Renal pelvis (tissue), 4 donors: ENCODE data around the gene PACS2. TPM values are rescaled to one million over a fixed set of nuclear protein-coding genes. Genes with fewer than 3 reads are reported as not detected.
"Not testable (repeated sequence)": the region's sequence is repeated elsewhere in the genome, so short reads cannot be mapped to it uniquely, and the experiment has no call there.

Experiments
- DNase-seq: peaks from one replicate; pipeline ENCODE4 v3.0.0-alpha.2; 2013
- polyA plus RNA-seq, 3 donors: library from polyadenylated mRNA; unstranded; fragments of 120-200 nt; gene quantifications; one replicate each; pipeline ENCODE4 v1.2.1, GENCODE V29; 2013; ENCODE audit not compliant: insufficient read length in 3 of 3

Gene PACS2
- polyA plus RNA-seq, 3 donors: 76.2 to 89.4 (median 84.1) TPM

- no peak for DNase-seq
These were observed 29.4 kb upstream of the PACS2 start for GRCh38 chr14:105285174-105285573.

- no peak for DNase-seq
These were observed 27.8 kb upstream of the PACS2 start for GRCh38 chr14:105286759-105287144.

- no peak for DNase-seq
These were observed 27.1 kb upstream of the PACS2 start for GRCh38 chr14:105287249-105288102.

- not testable (repeated sequence) for DNase-seq
These were observed 25.6 kb upstream of the PACS2 start for GRCh38 chr14:105288936-105289335.

- no peak for DNase-seq
These were observed 23.8 kb upstream of the PACS2 start for GRCh38 chr14:105290621-105291346.

GRCh38 chr14:105292826-105293711 lies 21.5 kb upstream of the PACS2 start:
- DNase-seq: no peak

GRCh38 chr14:105294142-105294597 lies 20.4 kb upstream of the PACS2 start:
- DNase-seq: peak; percentile 78

- DNase-seq: not testable (repeated sequence)
These were observed 17.2 kb upstream of the PACS2 start for GRCh38 chr14:105297311-105297710.

GRCh38 chr14:105299654-105300541 lies 14.7 kb upstream of the PACS2 start:
- DNase-seq: peak; percentile 20

GRCh38 chr14:105300542-105301102 lies 13.9 kb upstream of the PACS2 start, which contains the start of gene BRF1:
TSS of gene BRF1 (minus strand) at chr14:105301001. CDS start at chr14:105300629, 372 bp downstream.
- DNase-seq: peak; percentile 92

- DNase-seq: peak; percentile 93
These were observed 13.2 kb upstream of the PACS2 start for GRCh38 chr14:105301103-105301914.

GRCh38 chr14:105301915-105302249 lies 12.7 kb upstream of the PACS2 start:
- DNase-seq: not testable (repeated sequence)

GRCh38 chr14:105303949-105304348 lies 10.6 kb upstream of the PACS2 start:
- no peak for DNase-seq

GRCh38 chr14:105304565-105304964 lies 10.0 kb upstream of the PACS2 start:
- DNase-seq: no peak

GRCh38 chr14:105305345-105305744 lies 9.2 kb upstream of the PACS2 start:
- no peak for DNase-seq

- DNase-seq: no peak
These were observed 8.8 kb upstream of the PACS2 start for GRCh38 chr14:105305791-105306190.

GRCh38 chr14:105307052-105307727 lies 7.4 kb upstream of the PACS2 start:
- no peak for DNase-seq

GRCh38 chr14:105309371-105309770 lies 5.2 kb upstream of the PACS2 start:
- no peak for DNase-seq

- DNase-seq: no peak
These were observed 2.7 kb upstream of the PACS2 start for GRCh38 chr14:105311838-105312237.
